Camera-type eye (tissue), 1 donor: ENCODE measurements around the gene APOL1. TPM values are rescaled to one million over a fixed set of nuclear protein-coding genes. Genes with fewer than 3 reads are reported as not detected.

Experiments used
- total RNA-seq: library from RNA; depleted of rRNA; stranded (reverse); fragments of >200 nt; gene quantifications from one replicate; pipeline ENCODE4 v1.2.3, GENCODE V29; 2014

Gene APOL1
- total RNA-seq: 4.3 TPM

GRCh38 chr22:36252754-36253522 lies at the start of gene APOL1:
APOL1 (plus strand) TSS chr22:36253133; CDS start chr22:36254956, 1,823 bp downstream.

GRCh38 chr22:36239401-36240171 lies 13.3 kb upstream of the APOL1 start, which contains the start of gene APOL2:
APOL2 (minus strand) TSS chr22:36239527; CDS start chr22:36233162, 6,365 bp downstream.

Other genes starting within 250 kb of the APOL1 start
- gene RBFOX2, start 224.3 kb upstream of the APOL1 start, total RNA-seq: 194 TPM
- gene APOL3, start 92.4 kb upstream of the APOL1 start, total RNA-seq: 11.4 TPM
- gene APOL4, start 51.3 kb upstream of the APOL1 start, total RNA-seq: 12.1 TPM
- gene APOL2, start 13.6 kb upstream of the APOL1 start, total RNA-seq: 37.4 TPM
- 151 TPM for gene MYH9, start 134.8 kb downstream of the APOL1 start, total RNA-seq
- 21.8 TPM for gene TXN2, start 228.5 kb downstream of the APOL1 start, total RNA-seq